ENCODE results near the gene ACHE. TPM values are rescaled to one million over a fixed set of nuclear protein-coding genes. Genes with fewer than 3 reads are reported as not detected.

The ACHE gene
- total RNA-seq, 2 experiments from 2014 or later: not detected

DNA sequence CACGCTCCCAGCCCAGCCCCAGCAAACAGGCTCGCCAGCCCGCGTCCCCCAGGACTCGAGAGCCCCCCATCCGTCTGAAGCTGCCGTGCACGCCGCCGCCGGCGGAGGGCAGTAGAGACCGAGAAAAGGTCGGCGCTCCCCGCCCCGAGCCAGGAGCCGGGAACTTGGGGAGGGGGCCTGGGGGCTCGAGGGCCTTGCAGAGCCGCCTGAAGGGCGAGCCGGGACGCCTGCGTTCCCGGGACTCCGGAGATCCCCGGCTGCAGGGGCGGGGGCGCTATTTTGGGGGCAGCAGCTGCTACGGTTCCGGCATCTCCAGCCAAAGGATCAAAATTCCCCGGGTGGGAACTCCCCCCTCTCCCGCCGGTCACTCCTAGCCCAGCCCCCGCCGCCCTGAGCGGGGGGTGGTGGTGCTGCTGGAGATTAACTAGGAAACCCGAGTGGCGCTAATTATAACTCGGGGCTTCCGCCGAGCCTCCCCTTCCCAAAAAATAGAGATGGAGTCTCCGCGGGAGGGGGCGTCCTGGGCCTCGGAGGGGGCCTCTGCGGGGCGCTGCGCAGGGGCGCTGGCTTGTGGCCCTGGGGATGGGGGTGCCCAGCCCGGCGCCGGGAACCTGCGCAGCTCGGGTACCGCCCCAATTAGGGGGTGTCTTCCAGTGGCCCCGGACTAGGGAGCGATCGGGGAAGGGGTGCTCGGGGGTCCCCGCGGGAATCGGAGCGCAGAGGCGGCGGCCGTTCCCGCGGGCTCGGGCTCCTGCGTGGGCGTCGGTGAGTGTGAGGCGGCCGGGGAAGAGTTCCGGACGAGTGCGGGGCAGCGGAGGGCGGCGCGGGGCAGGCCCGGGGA is 608 bp downstream of the ACHE start:
- H3K27ac Mint-ChIP-seq: no peak overlapping the region
- intact Hi-C loops (cut with micrococcal nuclease): loop anchor here (1.0 to 10.0 kb wide), 5 partner anchors 71 to 350 kb away; partner anchors contain the start of genes FIS1 and VGF
- H3K27me3 Mint-ChIP-seq (ENCODE audit: low read depth): peaks cover 36% of the 10 kb centered on the region
- CTCF ChIA-PET: interaction anchor here (0.6 to 3.7 kb wide), 4 partner anchors 70 to 1530 kb away, joined by 3 to 20 read pairs (median 6); no protein-coding TSS in a partner anchor
- DNase-seq: peak; percentile 47
- no peaks in the 10 kb centered on the region for H3K36me3 Mint-ChIP-seq (ENCODE audit: low read depth)
- no peaks in the 10 kb centered on the region for H3K9me3 Mint-ChIP-seq
- H3K4me3 Mint-ChIP-seq: no peak overlapping the region
- peaks cover 19% of the 10 kb centered on the region for H3K4me1 Mint-ChIP-seq (ENCODE audit: low read depth)

DNA sequence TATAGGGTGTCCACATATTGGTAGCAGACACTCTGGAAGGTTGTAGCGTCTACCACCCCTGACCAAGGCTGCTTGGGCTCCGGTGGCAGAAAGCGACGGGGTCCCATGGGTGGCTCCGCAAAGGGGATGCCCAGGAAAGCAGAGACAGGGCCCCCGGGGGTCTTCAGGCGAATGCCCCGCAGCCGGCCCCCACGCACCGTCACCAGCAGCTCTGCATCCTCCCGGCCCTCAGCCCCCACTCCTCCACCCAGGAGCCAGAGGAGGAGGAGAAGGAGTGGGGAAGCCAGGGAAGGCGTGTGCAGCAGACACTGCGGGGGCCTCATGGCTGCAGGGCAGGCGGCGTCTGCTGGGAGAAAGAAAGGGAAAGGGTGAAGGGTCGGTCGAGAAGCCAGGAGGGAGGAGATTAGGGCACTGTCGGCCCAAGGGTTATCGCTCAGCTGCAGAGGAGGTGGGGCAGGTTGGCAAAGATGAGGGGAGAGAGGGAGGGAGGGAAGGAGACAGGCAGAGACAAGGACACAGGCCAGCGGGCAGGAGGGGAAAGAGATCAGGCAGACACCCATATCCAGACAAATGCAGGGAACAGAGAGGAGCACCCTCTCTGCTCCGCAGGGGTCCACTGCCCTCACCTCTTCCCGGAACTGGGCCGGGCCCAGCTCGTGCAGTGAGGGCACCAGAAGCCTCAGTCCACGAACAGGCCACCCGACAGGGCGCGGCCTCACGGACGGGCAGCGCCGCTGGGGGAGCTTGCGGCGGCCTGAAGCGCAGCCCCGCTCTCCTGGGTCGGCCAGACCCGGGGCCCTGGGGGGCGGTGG is 1.6 kb downstream of the ACHE start:
- peaks cover 19% of the 10 kb centered on the region for H3K4me1 Mint-ChIP-seq (ENCODE audit: low read depth)
- intact Hi-C loops (cut with micrococcal nuclease): loop anchor here (1.0 to 10.0 kb wide), 3 partner anchors 183 to 351 kb away; partner anchors contain the start of genes FIS1 and VGF
- no peak overlapping the region for H3K27ac Mint-ChIP-seq
- H3K27me3 Mint-ChIP-seq (ENCODE audit: low read depth): peaks cover 34% of the 10 kb centered on the region
- H3K4me3 Mint-ChIP-seq: peak overlapping the region; percentile 15
- H3K9me3 Mint-ChIP-seq: no peaks in the 10 kb centered on the region
- CTCF ChIA-PET: interaction anchor here (1.7 to 3.7 kb wide), 3 partner anchors 71 to 167 kb away, joined by 6 to 20 read pairs (median 7); no protein-coding TSS in a partner anchor
- no peak for DNase-seq
- no peaks in the 10 kb centered on the region for H3K36me3 Mint-ChIP-seq (ENCODE audit: low read depth)

DNA sequence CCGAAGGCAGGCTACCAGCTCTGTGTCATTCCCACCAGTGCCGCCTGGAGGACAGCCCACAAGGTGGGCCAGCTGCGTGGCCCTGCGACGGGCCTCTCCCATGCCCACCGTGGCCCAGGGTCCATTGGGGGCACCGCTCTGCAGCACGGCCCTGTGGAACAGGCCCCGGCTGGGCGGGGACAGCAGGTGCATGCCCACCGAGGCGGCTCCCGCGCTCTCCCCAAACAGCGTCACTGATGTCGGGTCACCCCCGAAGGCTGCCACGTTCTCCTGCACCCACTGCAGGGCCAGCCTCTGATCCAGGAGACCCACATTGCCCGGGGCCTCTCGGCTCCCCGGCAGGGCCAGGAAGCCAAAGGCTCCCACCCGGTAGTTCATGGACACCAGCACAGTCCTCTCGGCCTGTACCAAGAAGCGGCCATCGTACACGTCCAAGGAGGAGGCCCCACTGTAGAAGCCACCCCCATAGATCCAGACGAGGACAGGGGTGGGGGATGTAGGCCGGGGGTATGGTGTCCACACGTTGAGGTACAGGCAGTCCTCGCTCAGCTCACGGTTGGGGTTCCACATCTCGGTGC is 2.3 kb downstream of the ACHE start:
- no peak overlapping the region for H3K27ac Mint-ChIP-seq
- no peak overlapping the region for H3K4me3 Mint-ChIP-seq
- peaks cover 34% of the 10 kb centered on the region for H3K27me3 Mint-ChIP-seq (ENCODE audit: low read depth)
- peaks cover 22% of the 10 kb centered on the region for H3K4me1 Mint-ChIP-seq (ENCODE audit: low read depth)
- no peaks in the 10 kb centered on the region for H3K9me3 Mint-ChIP-seq
- intact Hi-C loops (cut with micrococcal nuclease): loop anchor here (10.0 kb wide), 2 partner anchors 271 to 351 kb away; partner anchors contain the start of genes FIS1 and VGF
- peaks cover 3% of the 10 kb centered on the region for H3K36me3 Mint-ChIP-seq (ENCODE audit: low read depth)
- DNase-seq: no peak
- CTCF ChIA-PET: interaction anchor here (1.7 to 3.7 kb wide), 3 partner anchors 72 to 168 kb away, joined by 6 to 20 read pairs (median 7); no protein-coding TSS in a partner anchor

DNA sequence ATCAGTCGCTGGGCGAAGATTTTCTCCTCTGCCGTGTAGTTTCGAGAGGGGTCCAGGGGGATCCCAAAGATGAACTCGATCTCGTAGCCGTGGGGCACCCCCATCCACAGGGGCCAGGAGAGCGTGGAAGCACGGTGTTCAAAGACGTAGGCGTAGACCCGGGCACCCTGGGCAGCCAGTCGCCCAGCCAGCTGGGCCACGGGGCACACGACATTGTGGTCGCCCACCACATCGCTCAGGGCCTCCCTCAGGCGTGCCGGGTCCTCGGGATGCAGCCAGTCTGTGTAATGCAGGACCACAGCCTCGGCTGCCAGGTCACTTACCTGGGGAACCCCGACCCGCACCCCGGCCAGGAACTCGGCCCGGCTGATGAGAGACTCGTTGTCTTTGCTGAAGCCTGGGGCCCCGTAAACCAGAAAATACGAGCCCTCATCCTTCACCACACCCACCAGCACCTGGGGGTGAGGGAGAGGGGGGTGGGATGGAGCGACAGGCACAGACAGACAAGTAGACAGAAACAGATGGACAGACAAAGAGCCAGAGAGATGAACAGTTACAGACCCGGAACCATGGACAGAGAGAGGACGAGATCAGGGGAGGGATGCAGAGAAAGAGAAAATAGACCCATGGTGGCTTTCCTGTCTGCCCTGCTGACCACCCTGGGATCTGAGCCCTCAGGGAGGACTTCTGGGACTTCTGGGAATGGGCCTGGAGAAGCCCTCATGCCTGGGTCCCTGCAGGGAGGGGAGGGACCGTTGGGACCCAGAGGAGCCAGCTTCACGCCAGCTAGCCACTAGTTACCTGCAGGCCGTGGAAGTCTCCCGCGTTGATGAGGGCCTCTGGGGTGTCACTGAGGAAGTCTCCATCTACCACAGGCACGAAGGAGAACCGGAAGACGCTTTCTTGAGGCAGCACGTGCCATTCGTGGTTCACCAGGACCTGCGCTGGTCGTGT is 3.0 kb downstream of the ACHE start:
- H3K27ac Mint-ChIP-seq: no peak overlapping the region
- H3K4me3 Mint-ChIP-seq: no peak overlapping the region
- H3K4me1 Mint-ChIP-seq (ENCODE audit: low read depth): peaks cover 30% of the 10 kb centered on the region
- no peak for DNase-seq
- H3K27me3 Mint-ChIP-seq (ENCODE audit: low read depth): peaks cover 28% of the 10 kb centered on the region
- intact Hi-C loops (cut with micrococcal nuclease): loop anchor here (10.0 kb wide), 2 partner anchors 272 to 352 kb away; partner anchors contain the start of genes FIS1 and VGF
- H3K36me3 Mint-ChIP-seq (ENCODE audit: low read depth): peaks cover 11% of the 10 kb centered on the region
- H3K9me3 Mint-ChIP-seq: no peaks in the 10 kb centered on the region
- CTCF ChIA-PET: interaction anchor here (3.7 kb wide), 1 partner anchor 166 kb away, joined by 20 read pairs; no protein-coding TSS in a partner anchor

DNA sequence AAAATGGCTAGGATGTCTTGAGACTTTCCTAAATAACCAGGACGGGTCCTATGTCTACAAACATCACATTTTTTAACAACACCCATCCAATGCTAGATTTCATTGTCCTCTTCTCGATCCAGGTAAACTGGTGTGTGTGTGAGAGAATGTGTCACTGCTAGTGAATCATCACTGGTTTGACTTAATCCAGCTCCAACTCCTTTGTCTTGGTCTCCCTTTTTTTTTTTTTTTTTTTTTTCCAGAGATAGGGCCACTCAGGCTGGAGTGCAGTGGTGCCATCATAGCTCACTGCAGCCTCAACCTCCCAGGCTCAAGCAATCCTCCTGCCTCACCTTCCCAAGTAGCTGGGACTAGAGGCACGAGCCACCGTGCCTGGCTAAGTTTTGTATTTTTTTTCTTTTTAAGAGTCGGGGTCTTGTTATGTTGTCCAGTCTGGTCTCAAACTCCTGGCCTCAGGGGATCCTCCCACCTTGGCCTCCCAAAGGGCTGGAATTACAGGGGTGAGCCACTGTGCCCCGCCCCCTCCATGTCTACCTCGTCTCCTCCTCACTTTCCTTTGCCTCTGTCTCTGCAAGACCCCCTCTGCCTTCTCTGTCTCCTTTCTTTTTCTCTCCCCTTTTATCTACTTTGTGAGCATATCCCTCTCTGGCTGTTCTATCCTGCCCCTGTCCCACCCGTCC is 4.0 kb downstream of the ACHE start:
- intact Hi-C loops (cut with micrococcal nuclease): loop anchor here (10.0 kb wide), 2 partner anchors 273 to 353 kb away; partner anchors contain the start of genes FIS1 and VGF
- CTCF ChIA-PET: no interaction called here
- H3K27me3 Mint-ChIP-seq (ENCODE audit: low read depth): peaks cover 24% of the 10 kb centered on the region
- no peak overlapping the region for H3K27ac Mint-ChIP-seq
- peaks cover 19% of the 10 kb centered on the region for H3K36me3 Mint-ChIP-seq (ENCODE audit: low read depth)
- no peak for DNase-seq
- H3K4me1 Mint-ChIP-seq (ENCODE audit: low read depth): peaks cover 37% of the 10 kb centered on the region
- H3K9me3 Mint-ChIP-seq: no peaks in the 10 kb centered on the region
- peak overlapping the region; percentile 85 for H3K4me3 Mint-ChIP-seq

DNA sequence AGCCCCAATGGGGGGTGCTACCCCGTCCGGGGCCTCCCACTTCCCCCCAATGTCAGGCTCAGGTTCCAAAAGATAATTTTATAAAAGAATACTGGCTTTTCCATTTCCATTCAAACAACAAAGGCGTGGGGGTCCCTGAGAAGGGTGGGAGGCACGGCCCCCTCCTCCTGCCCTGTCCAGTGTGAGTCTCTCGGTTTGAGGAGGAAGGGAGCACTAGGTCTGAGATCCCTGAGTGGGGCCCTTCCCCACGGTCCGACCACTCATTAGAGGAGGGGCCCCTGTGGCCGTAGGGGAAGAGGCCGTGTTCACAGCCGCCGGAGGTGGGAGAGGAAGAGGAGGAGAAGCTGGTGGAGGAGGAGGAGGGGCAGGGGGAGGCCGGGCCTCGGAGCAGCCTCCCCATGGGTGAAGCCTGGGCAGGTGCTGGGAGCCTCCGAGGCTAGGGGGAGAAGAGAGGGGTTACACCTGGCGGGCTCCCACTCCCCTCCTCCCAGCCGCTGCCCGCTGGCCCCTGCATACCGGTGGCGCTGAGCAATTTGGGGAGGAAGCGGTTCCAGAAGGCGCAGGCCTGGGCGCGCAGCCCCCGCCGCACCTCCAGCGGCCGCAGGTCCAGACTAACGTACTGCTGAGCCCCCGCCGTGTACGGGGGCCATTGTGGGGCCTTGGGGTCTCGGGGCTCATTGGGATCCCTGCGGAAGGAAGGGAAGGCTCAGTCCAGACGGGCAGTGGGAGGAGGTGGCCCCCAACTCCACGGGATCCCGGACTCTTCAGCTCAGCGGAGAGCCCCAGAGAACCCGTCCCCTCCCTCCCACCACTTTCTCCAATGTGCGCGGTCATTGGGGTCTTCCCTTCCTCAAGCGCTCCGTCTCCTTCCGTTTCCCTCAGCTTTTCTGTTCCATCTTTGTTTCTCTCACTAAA is 4.8 kb downstream of the ACHE start:
- no peak for DNase-seq
- Mint-ChIP-seq H3K4me3 (peak overlapping the region; percentile 85), H3K4me1 (ENCODE audit: low read depth) (peaks cover 37% of the 10 kb centered on the region), H3K27ac (no peak overlapping the region), H3K9me3 (no peaks in the 10 kb centered on the region), H3K27me3 (ENCODE audit: low read depth) (peaks cover 19% of the 10 kb centered on the region), H3K36me3 (ENCODE audit: low read depth) (peaks cover 27% of the 10 kb centered on the region)
- intact Hi-C loops (cut with micrococcal nuclease): loop anchor here (10.0 kb wide), 2 partner anchors 274 to 354 kb away; partner anchors contain the start of genes FIS1 and VGF
- CTCF ChIA-PET: interaction anchor here (0.7 to 1.4 kb wide), 4 partner anchors 14 to 313 kb away, joined by 3 to 4 read pairs (median 4); partner anchors contain the start of gene TRIM56

- Mint-ChIP-seq H3K27ac (peak within 1 kb of the TSS; percentile 87), H3K4me1 (ENCODE audit: low read depth) (peaks cover 45% of the 10 kb centered on the region), H3K9me3 (no peaks in the 10 kb centered on the region), H3K36me3 (ENCODE audit: low read depth) (peaks cover 42% of the 10 kb centered on the region), H3K4me3 (peak within 1 kb of the TSS; percentile 85), H3K27me3 (ENCODE audit: low read depth) (peaks cover 17% of the 10 kb centered on the region)
- no peak for DNase-seq
- CTCF ChIA-PET: interaction anchor here (0.6 to 2.3 kb wide), 16 partner anchors 11 to 393 kb away, joined by 3 to 9 read pairs (median 3); partner anchors contain the start of genes POP7, SLC12A9, SRRT and TRIM56
- intact Hi-C loops (cut with micrococcal nuclease): loop anchor here (1.0 to 5.0 kb wide), 3 partner anchors 14 to 277 kb away; partner anchors contain the start of genes MOSPD3 and SRRT
Observed at GRCh38 chr7:100888988-100889750, 6.5 kb downstream of the ACHE start, which contains the start of gene UFSP1. TSS of gene UFSP1 (minus strand) at chr7:100889715. CDS start at chr7:100889271, 444 bp downstream.

DNA sequence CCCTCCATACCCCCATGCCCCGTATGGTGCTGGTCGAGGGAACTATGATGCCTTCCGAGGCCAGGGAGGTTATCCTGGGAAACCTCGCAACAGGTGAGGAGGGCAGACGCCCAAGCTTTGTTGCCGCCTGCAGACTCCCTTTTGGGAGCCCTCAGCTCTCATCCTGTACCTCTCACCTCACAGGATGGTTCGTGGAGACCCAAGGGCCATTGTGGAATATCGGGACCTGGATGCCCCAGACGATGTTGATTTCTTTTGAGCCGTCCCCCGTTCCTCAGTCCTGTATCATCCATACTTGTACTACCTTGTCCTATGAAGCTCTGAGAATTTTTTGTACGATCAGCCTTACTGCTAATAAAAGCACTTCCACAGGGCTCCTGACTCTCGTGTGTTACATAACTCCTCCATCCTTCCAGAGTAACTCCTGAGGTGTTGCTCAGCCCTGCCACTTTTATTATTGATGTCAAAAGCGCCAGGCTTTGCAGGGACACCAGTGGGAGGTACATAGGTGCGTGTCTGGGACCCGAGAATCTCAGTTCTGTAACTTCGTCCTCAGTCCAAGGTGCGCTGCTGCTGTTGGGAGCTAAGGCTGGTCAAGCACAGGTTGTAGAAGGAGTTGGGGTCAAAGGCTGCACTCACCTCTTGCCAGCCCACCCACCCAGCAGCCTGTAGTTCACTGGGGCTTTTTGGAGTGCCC is 7.2 kb downstream of the ACHE start:
- peaks cover 48% of the 10 kb centered on the region for H3K36me3 Mint-ChIP-seq (ENCODE audit: low read depth)
- intact Hi-C loops (cut with micrococcal nuclease): loop anchor here (5.0 kb wide), 2 partner anchors 249 to 276 kb away; partner anchors contain the start of gene MOSPD3

More for the DNA sequence above, 7.2 kb downstream of the ACHE start:
- DNase-seq: no peak
- Mint-ChIP-seq H3K9me3 (no peaks in the 10 kb centered on the region), H3K4me1 (ENCODE audit: low read depth) (peaks cover 46% of the 10 kb centered on the region), H3K4me3 (peak overlapping the region; percentile 85), H3K27ac (peak overlapping the region; percentile 87), H3K27me3 (ENCODE audit: low read depth) (peaks cover 14% of the 10 kb centered on the region)
- CTCF ChIA-PET: interaction anchor here (1.0 to 2.7 kb wide), 5 partner anchors 13 to 182 kb away, joined by 3 to 11 read pairs (median 5); partner anchors contain the start of genes POP7, SLC12A9 and SRRT
